HG03060 (cell line): Measurements from ENCODE around the gene PTPRM.
"Not testable (repeated sequence)": the region's sequence is repeated elsewhere in the genome, so short reads cannot be mapped to it uniquely, and the experiment has no call there.

Source experiments
- ATAC-seq: cut with Tn5 transposase; IDR thresholded peaks from one replicate; pipeline ENCODE4 v1.9.1; 2021; ENCODE audit warnings: low read depth, moderate number of reproducible peaks; ENCODE audit not compliant: unreplicated experiment

The PTPRM gene

DNA sequence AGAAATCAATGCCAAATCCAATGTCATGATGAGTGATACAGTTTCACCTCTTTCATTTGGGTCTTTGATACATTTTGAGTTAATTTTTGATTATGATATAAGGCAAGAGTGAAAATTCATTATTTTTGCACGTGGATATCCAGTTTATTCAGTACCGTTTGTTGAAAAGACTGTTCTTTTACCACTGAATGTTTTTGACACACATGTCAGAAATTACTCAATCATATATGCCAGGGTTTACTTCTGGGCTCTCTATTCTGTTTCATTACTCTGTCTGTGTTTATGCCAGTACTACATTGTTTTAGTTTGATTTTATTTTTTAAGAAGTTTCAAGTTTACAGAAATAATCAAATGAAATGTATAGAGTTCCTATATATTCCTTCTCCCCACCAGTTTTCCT is 154.4 kb downstream of the PTPRM start:
- ATAC-seq, result no peak

DNA sequence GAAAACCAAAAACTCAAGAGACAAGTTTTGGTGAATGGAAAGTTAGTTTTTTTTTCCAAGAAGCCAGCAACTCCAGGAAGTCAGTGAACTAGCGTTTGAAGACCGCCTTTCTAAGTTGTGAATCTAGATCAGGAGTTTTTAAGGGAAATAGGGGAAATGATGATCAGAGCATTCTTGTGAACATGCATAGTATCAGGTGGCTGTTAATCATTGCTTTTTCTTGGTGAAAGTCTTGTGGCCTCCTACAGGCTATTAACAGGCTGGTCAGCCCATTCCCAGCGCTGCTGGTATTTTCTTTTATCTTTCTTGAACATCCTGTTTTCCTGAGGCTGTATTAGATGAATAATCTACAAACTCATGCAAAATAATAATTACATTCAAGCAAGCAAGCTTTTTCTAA is 155.8 kb downstream of the PTPRM start:
- no peak for ATAC-seq

DNA sequence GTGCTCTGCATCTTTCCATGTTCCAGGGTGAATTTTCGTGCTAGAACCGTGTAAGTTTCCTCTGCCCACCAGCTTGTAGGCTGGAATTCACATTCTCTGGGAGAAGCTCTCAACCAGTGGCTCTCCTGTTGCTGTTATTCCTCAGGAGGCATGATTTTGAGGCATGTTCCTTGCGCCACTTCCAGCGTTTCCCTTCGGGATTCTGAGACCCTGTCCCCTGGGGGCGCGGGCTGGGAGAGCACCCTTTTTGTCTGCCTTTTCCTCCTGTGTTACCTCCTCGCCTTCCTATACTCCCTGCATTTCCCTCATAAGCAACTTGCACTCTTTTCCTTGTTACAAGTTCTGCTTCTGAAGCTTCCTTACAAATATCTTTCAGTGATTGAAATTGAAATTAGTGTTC is 156.4 kb downstream of the PTPRM start:
- ATAC-seq, result no peak

DNA sequence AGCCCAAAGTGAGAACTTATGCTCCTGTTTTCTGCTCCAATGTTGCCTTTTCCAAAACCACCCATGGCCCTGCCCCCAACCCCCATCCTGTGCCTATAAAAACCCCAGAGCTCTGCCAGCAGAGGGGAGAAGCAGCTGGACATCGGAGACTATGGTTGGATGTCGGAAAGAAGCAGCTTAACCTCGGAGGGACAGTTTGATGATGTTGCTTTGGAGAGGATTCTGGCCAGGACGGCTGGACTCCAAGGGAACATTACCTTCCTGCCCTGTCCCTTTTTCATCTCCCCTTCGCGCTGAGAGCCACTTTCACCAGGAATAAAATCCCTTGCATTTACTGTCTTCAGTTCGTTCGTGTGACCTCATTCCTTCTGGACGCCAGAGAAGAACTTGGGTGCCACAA is 158.4 kb downstream of the PTPRM start:
- no peak for ATAC-seq

DNA sequence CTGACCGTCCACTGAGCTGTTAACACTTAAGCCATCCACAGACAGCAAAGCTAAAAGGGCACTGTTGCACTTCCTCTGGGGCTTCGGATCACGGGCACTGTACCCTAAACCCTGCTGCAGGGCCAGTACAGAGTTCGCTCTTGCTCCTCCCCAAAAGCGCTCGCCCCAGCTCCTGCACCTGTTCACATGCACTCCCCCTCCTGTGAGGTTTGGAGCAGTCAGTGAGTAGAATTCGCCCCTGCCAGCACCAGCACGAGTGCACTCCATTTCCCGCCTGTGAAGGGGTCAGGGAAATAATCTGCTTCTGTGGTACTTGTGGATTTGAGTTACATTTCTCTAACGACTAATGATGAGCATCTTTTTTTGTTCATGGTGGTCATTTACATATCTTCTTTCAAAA is 158.8 kb downstream of the PTPRM start:
- ATAC-seq, result no peak

DNA sequence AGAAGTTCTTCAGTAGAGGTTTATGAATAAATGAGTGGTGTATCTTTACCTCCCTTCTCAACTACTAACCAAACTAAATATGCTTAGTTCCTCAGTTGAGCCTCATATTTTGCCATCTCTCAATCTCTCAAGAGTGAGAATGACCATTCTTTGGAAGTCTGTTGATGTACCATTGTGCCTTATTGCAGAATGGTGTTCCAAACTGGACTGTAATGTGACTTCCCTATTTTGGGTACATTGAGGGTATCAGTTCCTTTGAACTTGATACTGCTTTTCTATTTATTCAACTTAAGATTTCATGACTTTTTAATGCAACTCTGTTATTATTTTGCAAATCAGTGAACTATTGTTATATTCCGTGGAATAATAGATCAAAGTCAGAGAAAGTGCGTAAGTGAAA is 159.4 kb downstream of the PTPRM start:
- ATAC-seq, result no peak

DNA sequence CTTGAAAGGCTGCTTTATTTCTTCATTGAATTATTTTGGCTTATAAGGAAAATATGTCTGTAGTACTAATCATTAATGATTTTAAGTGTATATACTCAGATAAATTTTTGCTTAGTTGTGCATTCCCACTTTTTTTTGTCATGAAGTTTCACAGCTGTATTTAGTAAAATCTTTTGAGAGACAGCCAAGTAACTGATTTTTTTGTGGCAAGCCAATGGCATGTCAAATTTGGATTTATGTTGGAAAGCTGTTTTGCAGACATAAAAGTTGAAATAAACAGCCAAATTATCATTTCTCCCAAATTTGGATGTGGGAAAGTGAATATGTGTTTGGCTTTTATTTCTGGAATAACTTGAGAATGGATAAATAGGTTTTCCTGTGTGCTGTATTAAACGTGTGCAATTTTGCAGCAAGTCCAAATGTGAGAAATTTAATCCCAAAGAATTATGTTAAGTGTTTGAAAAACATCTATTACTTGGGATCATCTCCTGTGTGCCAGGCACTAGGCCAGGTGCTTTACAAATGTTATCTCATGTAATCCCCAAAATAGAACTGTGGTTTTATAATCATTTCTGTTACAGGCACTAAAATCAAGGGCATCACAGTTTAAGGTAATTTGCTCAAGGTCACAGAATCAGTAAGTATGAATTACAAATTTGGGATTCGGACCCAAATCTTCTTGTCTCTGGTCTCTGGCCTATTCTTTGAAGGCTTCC is 160.4 kb downstream of the PTPRM start:
- ATAC-seq, result no peak

DNA sequence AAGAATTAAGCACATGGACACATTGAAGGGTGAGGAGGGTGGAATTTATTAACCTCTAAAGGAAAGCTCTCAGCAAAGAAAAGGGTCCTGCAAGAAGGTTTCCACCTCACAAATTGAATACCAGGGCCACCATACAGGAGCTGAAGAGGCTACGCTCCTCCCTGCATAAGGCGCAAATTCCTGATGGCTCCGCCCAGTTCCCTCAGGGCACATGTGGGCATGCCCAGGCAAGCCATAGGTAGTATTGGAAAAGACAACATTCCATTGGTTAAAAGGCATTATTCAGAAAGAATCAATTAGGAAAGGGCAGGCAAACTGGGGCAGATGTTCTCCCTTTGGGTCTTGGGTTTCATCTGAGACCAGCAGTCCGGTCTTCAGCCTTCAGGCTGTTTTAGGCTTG is 161.2 kb downstream of the PTPRM start:
- ATAC-seq, result no peak

DNA sequence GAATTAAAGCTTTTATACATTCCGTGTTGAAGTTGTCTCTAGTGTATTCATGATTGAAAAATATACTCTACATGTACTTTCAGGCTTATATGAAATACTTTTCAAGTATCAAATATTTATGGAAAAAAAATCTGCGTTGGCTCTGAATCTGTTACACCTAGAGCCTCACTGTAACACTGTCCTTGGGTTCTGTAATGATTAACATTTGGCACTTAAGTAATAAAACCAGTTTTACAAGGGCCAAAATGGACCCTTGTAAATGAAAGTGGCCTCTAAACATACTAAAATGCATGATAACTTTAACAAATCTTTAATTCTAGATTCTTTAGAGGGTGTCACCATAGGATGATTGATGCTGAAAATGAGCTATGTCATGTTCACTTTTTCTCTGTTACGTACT is 162.8 kb downstream of the PTPRM start:
- no peak for ATAC-seq

DNA sequence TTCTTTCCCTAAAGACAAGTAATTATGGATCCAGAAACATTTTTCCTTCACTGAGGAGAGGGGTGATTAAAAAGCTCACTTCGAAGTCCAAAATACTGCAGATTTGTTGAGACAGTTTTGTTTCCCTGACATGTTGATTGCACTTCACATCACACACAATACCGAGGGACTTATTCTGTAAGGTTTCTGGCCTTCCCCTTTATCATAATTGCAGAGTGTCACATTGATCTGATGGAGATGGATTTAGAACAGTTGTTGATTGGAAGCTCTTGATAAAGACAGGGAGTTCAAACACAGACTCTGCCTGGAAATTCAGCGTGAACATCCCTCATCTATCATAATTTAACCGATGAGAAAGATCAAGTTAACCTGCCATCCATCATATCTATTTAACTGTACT is 163.6 kb downstream of the PTPRM start:
- ATAC-seq, result no peak

DNA sequence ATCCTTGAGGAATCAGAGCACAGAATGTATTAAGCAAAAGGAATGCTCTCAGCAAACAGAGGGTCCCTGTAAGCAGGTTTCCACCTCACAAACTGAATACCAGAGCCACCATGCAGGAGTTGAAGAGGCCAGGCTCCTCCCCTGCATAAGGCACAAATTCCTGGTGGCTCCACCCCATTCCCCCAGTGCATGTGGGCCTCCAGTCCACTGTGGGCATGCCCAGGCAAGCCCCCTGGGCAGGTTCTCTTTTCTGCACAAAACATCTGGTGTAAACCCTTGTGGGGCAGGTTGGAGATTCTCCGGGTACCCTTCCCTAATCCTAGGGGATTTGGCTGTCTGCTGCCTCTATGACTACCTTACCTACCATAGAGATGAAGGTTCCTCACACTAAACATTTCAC is 166.5 kb downstream of the PTPRM start:
- ATAC-seq, result no peak

DNA sequence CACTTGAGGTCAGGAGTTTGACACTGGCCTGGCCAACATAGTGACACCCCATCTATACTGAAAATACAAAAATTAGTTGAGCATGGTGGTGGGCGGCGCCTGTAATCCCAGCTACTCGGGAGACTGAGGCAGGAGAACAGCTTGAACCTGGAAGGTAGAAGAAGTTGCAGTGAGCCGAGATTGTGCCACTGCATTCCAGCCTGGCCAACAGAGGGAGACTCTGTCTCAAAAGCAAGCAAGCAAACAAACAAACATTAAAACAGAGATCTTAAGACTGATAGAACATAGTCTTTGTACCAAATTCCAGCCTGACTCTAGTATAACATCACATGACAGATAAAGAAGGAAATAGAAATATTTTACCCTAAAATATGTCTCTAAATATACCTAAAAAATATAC is 168.1 kb downstream of the PTPRM start:
- no peak for ATAC-seq

DNA sequence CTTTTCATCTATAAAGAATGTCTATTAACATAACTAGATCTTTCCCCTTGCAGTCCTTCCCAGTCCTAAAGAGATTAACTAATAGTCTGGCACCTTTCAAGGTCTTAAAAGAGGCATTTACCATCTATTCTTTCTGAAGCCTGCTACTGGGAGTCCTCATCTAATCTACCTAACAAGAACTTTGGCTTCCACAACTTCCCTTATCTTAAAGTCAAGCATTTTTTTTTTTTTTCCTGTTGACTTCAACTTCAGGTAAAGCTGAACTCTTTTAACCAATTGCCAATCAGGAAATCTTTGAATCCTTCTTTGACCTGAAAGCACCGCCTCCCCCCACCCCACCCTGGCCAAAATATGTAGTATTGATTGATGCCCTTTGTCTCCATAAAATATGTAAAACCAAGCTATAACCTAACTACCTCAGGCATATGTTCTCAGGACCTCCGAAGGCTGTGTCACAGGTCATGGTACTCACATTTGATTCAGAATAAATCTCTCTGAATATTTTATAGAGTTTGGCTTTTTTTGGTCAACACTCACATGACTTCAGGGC is 168.6 kb downstream of the PTPRM start:
- no peak for ATAC-seq

DNA sequence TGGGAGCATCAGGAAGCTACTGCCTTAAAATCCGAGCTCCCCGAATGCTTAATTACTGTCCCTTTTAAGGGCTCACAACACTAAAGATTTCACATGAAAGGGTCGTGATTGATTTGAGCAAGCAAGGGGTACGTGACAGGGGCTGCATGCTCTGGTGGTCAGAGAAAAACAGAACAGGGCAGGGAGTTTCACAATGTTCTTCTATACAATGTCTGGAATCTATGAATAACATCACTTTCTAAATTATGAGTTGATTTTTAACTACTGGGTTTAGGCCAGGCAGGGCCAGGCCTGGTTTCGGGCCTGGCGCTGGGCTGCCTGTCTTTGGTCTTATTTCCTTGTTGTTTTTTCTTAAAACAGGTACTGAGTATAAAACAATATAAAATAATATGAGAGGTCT is 169.4 kb downstream of the PTPRM start:
- not testable (repeated sequence) for ATAC-seq

DNA sequence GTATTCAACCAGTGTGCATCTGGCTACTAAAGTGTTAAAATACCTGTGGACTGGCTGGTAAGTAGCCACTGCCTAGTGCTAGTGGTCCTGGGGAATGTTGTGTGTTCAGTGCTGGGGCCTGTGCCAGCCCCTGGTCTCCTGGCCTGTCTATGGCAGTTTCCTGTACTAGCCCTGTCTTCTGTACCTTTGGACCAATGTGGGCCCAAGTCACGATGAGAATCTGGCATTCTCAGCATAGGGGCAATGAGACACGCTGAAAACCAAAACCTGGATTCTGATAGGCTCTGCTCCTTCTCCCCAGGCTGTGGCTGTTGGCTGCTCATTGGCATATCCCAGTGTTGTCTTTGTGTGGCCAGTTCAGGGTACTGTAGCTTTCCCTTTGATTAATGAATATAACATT is 170.4 kb downstream of the PTPRM start:
- no peak for ATAC-seq

DNA sequence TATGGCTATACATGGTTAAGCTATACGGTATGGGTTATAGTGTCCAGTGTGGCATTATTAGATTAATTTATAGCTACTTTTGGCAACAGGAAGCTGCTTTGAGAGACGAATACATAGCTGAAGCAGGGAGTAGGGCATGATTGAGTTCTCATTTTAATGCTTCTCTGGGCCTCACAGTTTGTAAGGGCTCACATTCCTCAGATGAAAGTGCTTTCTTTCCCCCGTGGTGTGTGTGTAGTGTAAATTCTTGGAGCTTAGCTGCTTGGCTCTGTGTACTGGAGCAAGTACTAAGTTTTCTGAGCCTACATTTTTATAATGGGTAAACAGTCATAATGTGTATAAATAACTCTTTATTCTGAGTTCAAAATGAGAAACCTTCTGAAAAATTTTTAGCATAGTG is 173.7 kb downstream of the PTPRM start:
- no peak for ATAC-seq

DNA sequence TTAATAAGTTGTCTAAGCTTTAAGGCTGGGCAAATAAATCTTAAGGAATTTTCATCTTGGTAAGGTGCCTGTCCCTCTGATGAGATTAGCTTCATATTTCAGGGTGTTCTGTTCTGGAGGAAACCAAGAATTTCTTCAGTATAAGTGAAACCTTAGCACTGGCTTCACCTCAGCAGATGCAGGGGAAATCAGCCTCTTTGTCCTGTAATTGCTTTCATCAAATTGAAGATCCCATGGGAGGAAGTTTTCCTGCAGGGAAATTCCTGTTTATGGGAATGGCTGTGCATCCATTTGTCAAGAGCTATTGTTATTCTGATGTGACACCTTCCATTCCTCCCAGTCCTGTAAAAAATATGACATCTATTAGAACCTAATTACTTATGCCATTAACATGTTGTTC is 174.5 kb downstream of the PTPRM start:
- no peak for ATAC-seq

DNA sequence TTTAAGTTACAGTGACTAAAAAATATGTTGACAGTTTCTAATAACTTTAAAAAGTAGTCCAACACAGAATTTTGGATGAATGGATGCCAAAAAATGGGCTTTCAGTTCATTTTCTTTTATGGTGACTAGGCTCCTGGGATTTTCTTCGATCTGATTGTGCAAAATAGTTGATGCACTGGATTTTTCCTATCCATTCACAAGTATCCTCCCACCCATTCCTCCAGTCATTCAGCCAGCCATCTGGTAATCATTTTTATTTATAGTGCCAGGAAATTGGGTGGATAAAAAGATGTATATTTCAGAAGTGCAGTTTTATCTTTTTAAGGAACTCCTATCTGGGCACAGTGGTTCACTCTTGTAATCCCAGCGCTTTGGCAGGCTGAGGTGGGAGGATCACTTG is 175.1 kb downstream of the PTPRM start:
- no peak for ATAC-seq

DNA sequence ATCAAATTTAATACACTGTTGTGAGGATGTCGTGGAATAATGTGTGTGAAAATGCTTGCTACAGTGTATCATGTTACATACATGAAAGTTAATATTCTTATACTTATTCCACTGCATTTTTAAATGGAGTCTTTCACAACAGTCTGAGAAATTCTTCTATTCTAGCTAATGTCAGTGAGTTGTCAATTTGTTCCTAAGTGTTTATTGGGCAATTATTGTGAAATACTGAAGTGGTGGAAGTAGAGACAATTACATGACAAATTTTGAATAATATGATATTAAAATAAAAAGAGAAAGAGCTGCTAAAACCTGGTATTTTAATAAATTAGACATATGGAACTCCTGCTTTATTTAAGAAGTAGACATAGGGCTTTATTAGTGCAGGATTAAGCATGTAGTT is 176.1 kb downstream of the PTPRM start:
- ATAC-seq, result no peak

DNA sequence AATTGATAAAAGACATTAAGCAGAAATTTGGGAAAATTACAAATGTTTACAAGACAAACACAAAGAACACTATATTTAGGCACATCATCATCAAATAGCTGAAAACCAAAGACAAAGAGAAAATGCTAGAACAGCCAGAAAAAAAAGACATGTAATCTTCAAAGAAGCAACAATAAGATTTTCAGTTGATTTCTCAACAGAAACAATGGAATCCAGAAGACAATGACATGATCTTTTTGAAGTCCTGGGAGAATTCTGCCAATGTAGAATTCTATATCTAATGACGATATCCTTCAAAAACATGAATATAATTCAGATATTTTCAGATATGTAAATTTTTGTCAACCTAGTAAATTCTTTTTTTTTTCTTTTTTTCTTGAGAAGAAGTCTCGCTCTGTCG is 179.0 kb downstream of the PTPRM start:
- ATAC-seq, result no peak

DNA sequence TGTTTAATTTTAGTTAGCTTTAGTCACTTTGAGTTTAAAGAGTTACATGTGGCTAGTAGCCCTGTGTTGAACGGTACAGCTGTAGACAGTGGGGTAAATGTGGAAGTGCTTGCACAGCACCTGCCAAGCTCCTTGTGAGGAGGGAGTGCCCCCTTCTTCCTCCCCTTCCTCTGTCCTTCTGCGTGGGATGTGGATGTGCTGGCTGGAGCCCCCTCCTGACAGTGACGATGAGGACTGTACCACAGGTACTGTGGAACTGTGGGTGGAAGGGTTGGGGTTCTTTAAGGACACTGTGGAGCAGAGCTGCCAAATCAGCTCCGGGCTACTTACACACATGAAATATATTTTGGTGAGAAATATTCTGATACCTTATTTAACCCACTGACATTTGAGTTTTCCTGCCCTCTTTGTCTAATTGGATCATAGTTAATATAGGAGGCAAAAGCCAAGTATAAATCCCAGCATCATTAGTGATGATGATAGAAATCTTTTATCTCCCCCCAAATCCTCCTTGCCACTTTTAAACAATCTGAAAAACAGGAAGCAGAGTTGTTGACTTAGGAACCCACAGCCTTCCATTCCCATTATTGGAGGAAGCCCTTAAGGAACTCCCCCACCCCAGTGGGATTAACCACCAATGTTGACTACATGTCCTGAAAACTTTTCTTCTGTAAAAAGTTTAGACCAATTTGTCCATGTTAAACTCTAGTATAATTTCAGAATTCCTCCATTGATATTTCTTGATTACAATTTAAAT is 181.3 kb downstream of the PTPRM start:
- ATAC-seq, result no peak

DNA sequence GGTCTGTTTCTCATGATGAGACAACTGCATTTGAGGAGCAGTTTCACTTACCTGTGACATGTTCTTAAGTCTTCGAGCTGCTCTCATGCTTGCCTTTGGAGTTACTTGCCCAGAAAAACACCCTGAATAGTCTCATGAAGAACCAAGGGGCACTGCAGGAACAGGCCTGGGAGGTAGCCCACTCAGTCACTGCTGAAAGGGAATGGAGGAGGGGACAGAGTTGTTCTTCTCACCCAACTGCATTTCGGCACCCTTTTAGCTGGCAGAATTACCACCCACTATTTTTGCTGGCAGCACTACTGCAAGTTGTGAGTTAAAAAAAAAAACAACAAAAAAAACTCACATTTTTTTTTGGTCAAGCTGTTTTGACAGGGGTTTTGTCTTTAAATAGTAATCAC is 181.9 kb downstream of the PTPRM start:
- no peak for ATAC-seq
